HepG2 (cell line): ENCODE data around the gene CSNK1A1. TPM values are rescaled to one million over a fixed set of nuclear protein-coding genes. Genes with fewer than 3 reads are reported as not detected.

Experiments used
- ATRX ChIP-seq: sonication (generic); formaldehyde crosslinking; IDR thresholded peaks from 2 replicates; pipeline ENCODE4 v1.4.0; 2020; ENCODE audit warnings: missing genetic modification reagents, borderline replicate concordance
- FOXC1 ChIP-seq: sonication (generic); formaldehyde crosslinking; IDR thresholded peaks from 2 replicates; pipeline ENCODE4 v1.8.0; 2022; ENCODE audit warnings: mild to moderate bottlenecking, missing genetic modification reagents, borderline replicate concordance
- HDAC1 ChIP-seq: sonication (generic); formaldehyde crosslinking; IDR thresholded peaks from 2 replicates; pipeline ENCODE4 v1.5.1; 2020; ENCODE audit warnings: mild to moderate bottlenecking, missing genetic modification reagents
- KLF16 ChIP-seq, 2 experiments: sonication (generic) in 1 of 2; formaldehyde crosslinking in 1 of 2; IDR thresholded peaks; 2 replicates each; pipeline versions ENCODE4 v1.6.1 to v1.8.0; 2016 to 2023; ENCODE audit warnings: missing genetic modification reagents in 2 of 2, missing compliant biosample characterization in 1 of 2
- NR2F6 ChIP-seq, 2 experiments: IDR thresholded peaks; 2 replicates each; pipeline ENCODE4 v1.6.1; 2016; ENCODE audit warnings: antibody characterized with exemption in 1 of 2, mild to moderate bottlenecking in 1 of 2
- SKI ChIP-seq: fragments of 450-650 bp; IDR thresholded peaks from one replicate; pipeline ENCODE4 v1.6.1; 2018; ENCODE audit warnings: mild to moderate bottlenecking; ENCODE audit not compliant: partially characterized antibody
- SP2 ChIP-seq: sonication (generic); formaldehyde crosslinking; IDR thresholded peaks from 2 replicates; pipeline ENCODE4 v1.5.1; 2020; ENCODE audit warnings: mild to moderate bottlenecking, missing genetic modification reagents
- TCF12 ChIP-seq, 2 experiments: fragments of 450-650 bp in 1 of 2; sonication (generic) in 1 of 2; formaldehyde crosslinking in 1 of 2; IDR thresholded peaks; 2 replicates each; pipeline versions ENCODE4 v1.6.1 to v1.8.0; 2017 to 2022; ENCODE audit warnings: antibody characterized with exemption in 1 of 2, mild to moderate bottlenecking in 1 of 2, missing genetic modification reagents in 1 of 2, moderate library complexity in 1 of 2
- YY1 ChIP-seq: IDR thresholded peaks from 2 replicates; pipeline ENCODE4 v1.6.1; 2011; ENCODE audit warnings: low read length, low read depth, moderate library complexity, mild to moderate bottlenecking; ENCODE audit not compliant: insufficient read depth, insufficient replicate concordance
- ZNF33B ChIP-seq: sonication (generic); formaldehyde crosslinking; IDR thresholded peaks from 2 replicates; pipeline ENCODE4 v1.5.1; 2020; ENCODE audit warnings: mild to moderate bottlenecking, missing genetic modification reagents
- ZNF484 ChIP-seq: sonication (generic); formaldehyde crosslinking; IDR thresholded peaks from 2 replicates; pipeline ENCODE4 v1.5.1; 2020; ENCODE audit warnings: mild to moderate bottlenecking, low read depth, missing genetic modification reagents, borderline replicate concordance
- ZNF552 ChIP-seq: sonication (generic); formaldehyde crosslinking; IDR thresholded peaks from 2 replicates; pipeline ENCODE4 v1.9.0; 2022; ENCODE audit warnings: missing genetic modification reagents, mild to moderate bottlenecking, borderline replicate concordance
- ZNF674 ChIP-seq: sonication (generic); formaldehyde crosslinking; IDR thresholded peaks from 2 replicates; pipeline ENCODE4 v1.5.0; 2020; ENCODE audit warnings: low read depth, mild to moderate bottlenecking, missing genetic modification reagents
- polyA plus RNA-seq, 8 experiments: library from polyadenylated mRNA; depleted of rRNA in 3 of 8; stranded (reverse) in 7 of 8; unstranded in 1 of 8; fragments of >200 nt; fragmentation: Illumina TruSeq in 4 of 8; extraction: Trizol in 4 of 8; gene quantifications; 2 replicates each; pipeline versions ENCODE4 v1.2.1 to v1.2.3, GENCODE V29; 2011 to 2016; ENCODE audit warnings: low read depth in 4 of 8, missing spikeins in 1 of 8, mixed read lengths in 1 of 8; ENCODE audit not compliant: insufficient read depth in 1 of 8
- total RNA-seq, 5 experiments: library from RNA; depleted of rRNA; stranded (reverse); fragments of >200 nt; fragmentation: Illumina TruSeq; extraction: Trizol; gene quantifications; 2 replicates each; pipeline ENCODE4 v1.2.3, GENCODE V29; 2016; ENCODE audit warnings: low read depth in 1 of 5
- TF ChIP-seq, protein P1 (sequence below): sonication (generic); formaldehyde crosslinking; IDR thresholded peaks from 2 replicates; pipeline ENCODE4 v1.5.1; 2020; ENCODE audit warnings: mild to moderate bottlenecking, missing genetic modification reagents, moderate library complexity
- TF ChIP-seq, protein P2 (sequence below): sonication (generic); formaldehyde crosslinking; IDR thresholded peaks from 2 replicates; pipeline ENCODE4 v1.4.0; 2020; ENCODE audit warnings: missing genetic modification reagents
- TF ChIP-seq, protein P3 (sequence below): sonication (generic); formaldehyde crosslinking; IDR thresholded peaks from 2 replicates; pipeline ENCODE4 v1.5.1; 2020; ENCODE audit warnings: mild to moderate bottlenecking, missing genetic modification reagents
- TF ChIP-seq, protein P4 (sequence below): sonication (generic); formaldehyde crosslinking; IDR thresholded peaks from 2 replicates; pipeline ENCODE4 v1.8.1; 2023; ENCODE audit warnings: missing genetic modification reagents, mild to moderate bottlenecking, borderline replicate concordance

Gene CSNK1A1
- total and polyA plus RNA-seq, 2 of the 13 experiments (the other 11 are each of a cell fraction or from before 2014, with no cell fraction given) = 89.0 to 149 TPM

DNA sequence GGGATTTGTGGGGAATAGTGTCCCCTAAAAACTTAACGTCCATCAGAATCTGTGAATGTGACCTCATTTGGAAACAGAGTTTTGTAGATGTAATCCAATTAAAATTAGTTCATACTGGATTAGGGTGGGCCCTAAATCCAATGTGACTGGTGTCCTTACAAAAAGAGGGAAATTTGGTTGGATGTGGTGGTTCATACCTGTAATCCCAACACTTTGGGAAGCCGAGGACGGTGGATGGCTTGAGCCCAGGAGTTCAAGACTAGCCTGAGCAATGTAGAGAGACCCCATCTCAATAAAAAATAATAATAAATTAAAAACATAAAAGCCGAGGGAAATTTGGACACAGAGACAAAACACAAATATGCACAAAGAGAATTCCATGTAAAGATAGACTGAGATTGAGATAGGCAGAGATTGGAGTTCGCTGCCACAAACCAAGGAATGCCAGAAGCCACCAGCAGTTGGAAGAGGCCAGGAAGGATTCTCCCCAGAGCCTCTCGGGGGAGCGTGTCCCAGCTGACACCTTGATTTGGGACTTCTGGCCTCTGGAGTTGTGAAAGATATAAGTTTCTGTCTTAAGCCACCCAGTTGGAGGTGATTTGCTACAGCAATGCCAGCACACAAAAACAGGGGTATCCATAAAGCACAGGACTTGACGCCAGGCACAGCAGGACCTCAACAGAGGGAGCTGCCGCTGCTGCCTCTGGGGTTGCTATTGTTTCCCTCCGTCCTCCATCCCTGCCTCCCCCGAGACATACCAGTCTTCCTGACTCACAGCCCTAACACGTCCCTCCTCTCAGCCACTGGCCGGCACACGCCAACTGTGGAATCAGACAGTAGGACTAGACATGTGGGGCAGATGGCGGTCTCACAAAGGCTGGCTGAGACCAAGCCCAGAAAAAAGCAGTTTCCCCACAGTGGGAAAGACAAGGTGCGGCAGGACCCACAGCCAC lies 98.3 kb downstream of the CSNK1A1 start (continued):
- TF ChIP-seq, protein P1, sequence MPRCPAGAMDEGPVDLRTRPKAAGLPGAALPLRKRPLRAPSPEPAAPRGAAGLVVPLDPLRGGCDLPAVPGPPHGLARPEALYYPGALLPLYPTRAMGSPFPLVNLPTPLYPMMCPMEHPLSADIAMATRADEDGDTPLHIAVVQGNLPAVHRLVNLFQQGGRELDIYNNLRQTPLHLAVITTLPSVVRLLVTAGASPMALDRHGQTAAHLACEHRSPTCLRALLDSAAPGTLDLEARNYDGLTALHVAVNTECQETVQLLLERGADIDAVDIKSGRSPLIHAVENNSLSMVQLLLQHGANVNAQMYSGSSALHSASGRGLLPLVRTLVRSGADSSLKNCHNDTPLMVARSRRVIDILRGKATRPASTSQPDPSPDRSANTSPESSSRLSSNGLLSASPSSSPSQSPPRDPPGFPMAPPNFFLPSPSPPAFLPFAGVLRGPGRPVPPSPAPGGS = 0 out of 2 replicates have a peak, but pooled peaks have one; percentile 25
- TF ChIP-seq, protein P2, sequence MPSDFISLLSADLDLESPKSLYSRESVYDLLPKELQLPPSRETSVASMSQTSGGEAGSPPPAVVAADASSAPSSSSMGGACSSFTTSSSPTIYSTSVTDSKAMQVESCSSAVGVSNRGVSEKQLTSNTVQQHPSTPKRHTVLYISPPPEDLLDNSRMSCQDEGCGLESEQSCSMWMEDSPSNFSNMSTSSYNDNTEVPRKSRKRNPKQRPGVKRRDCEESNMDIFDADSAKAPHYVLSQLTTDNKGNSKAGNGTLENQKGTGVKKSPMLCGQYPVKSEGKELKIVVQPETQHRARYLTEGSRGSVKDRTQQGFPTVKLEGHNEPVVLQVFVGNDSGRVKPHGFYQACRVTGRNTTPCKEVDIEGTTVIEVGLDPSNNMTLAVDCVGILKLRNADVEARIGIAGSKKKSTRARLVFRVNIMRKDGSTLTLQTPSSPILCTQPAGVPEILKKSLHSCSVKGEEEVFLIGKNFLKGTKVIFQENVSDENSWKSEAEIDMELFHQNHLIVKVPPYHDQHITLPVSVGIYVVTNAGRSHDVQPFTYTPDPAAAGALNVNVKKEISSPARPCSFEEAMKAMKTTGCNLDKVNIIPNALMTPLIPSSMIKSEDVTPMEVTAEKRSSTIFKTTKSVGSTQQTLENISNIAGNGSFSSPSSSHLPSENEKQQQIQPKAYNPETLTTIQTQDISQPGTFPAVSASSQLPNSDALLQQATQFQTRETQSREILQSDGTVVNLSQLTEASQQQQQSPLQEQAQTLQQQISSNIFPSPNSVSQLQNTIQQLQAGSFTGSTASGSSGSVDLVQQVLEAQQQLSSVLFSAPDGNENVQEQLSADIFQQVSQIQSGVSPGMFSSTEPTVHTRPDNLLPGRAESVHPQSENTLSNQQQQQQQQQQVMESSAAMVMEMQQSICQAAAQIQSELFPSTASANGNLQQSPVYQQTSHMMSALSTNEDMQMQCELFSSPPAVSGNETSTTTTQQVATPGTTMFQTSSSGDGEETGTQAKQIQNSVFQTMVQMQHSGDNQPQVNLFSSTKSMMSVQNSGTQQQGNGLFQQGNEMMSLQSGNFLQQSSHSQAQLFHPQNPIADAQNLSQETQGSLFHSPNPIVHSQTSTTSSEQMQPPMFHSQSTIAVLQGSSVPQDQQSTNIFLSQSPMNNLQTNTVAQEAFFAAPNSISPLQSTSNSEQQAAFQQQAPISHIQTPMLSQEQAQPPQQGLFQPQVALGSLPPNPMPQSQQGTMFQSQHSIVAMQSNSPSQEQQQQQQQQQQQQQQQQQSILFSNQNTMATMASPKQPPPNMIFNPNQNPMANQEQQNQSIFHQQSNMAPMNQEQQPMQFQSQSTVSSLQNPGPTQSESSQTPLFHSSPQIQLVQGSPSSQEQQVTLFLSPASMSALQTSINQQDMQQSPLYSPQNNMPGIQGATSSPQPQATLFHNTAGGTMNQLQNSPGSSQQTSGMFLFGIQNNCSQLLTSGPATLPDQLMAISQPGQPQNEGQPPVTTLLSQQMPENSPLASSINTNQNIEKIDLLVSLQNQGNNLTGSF (CRISPR knock-in tag) = no peak
- TF ChIP-seq, protein P3, sequence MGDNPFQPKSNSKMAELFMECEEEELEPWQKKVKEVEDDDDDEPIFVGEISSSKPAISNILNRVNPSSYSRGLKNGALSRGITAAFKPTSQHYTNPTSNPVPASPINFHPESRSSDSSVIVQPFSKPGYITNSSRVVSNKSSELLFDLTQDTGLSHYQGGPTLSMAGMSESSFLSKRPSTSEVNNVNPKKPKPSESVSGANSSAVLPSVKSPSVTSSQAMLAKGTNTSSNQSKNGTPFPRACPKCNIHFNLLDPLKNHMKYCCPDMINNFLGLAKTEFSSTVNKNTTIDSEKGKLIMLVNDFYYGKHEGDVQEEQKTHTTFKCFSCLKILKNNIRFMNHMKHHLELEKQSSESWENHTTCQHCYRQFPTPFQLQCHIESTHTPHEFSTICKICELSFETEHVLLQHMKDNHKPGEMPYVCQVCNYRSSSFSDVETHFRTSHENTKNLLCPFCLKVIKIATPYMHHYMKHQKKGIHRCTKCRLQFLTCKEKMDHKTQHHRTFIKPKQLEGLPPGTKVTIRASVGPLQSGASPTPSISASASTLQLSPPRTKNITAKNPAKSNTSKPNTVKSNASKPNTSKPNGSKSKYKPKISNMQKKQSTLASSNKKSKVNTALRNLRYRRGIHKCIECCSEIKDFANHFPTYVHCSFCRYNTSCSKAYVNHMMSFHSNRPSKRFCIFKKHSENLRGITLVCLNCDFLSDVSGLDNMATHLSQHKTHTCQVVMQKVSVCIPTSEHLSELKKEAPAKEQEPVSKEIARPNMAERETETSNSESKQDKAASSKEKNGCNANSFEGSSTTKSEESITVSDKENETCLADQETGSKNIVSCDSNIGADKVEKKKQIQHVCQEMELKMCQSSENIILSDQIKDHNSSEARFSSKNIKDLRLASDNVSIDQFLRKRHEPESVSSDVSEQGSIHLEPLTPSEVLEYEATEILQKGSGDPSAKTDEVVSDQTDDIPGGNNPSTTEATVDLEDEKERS = peak; percentile 23; the same call in 1 of the 2 replicates
- TF ChIP-seq FOXC1 (CRISPR knock-in tag) = no peak
- no peak for TF ChIP-seq ATRX (CRISPR knock-in tag)
- 0 out of 2 replicates have a peak, but pooled peaks have one; percentile 8 for TF ChIP-seq HDAC1
- TF ChIP-seq NR2F6 (IDR thresholded peaks at IDR 0.05) = no peak
- no peak for TF ChIP-seq NR2F6 (CRISPR knock-in tag; IDR thresholded peaks at IDR 0.05)
- TF ChIP-seq SP2 (CRISPR knock-in tag) = 0 out of 2 replicates have a peak, but pooled peaks have one; percentile 24
- TF ChIP-seq KLF16 (CRISPR knock-in tag; IDR thresholded peaks at IDR 0.05) = no peak
- TF ChIP-seq ZNF674 (CRISPR knock-in tag) = no peak
- TF ChIP-seq TCF12 (IDR thresholded peaks at IDR 0.05) = no peak
- no peak for TF ChIP-seq TCF12 (CRISPR knock-in tag; IDR thresholded peaks at IDR 0.05)
- TF ChIP-seq ZNF552 = no peak
- no peak for TF ChIP-seq ZNF484
- TF ChIP-seq YY1 = peak; percentile 12
- peak; percentile 44 for TF ChIP-seq SKI
- peak; percentile 39; the same call in 1 of the 2 replicates for TF ChIP-seq ZNF33B (CRISPR knock-in tag)
- TF ChIP-seq, protein P4, sequence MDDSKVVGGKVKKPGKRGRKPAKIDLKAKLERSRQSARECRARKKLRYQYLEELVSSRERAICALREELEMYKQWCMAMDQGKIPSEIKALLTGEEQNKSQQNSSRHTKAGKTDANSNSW (CRISPR knock-in tag) = peak; percentile 44; the same call in 1 of the 2 replicates
